ENCODE measurements around the gene HES6.
A peak's percentile ranks its signal among the peaks of the same experiment; 100 is the strongest.

Gene HES6

GRCh38 chr2:238239863-238240756 lies at the start of gene HES6:
Gene HES6 (minus strand): TSS chr2:238240038. CDS start chr2:238239905, 133 bp downstream.
- peak; percentile 55 to 66 for DNase-seq (ENCODE audit: extremely low read depth in 1 of 2, low read depth in 1 of 2)

GRCh38 chr2:238289574-238289973 lies 49.7 kb upstream of the HES6 start:
- no peak for DNase-seq (ENCODE audit: extremely low read depth in 1 of 2, low read depth in 1 of 2)

GRCh38 chr2:238288650-238289573 lies 49.1 kb upstream of the HES6 start:
- DNase-seq (ENCODE audit: extremely low read depth in 1 of 2, low read depth in 1 of 2): peak; percentile 91 to 94

GRCh38 chr2:238287737-238288649 lies 48.2 kb upstream of the HES6 start, which contains the start of gene PER2:
Gene PER2 (minus strand): TSS chr2:238288610. CDS start chr2:238277936, 10,674 bp downstream.
- DNase-seq (ENCODE audit: extremely low read depth in 1 of 2, low read depth in 1 of 2): peak in 1 of 2 donors; percentile 20

GRCh38 chr2:238286987-238287736 lies 47.3 kb upstream of the HES6 start:
- DNase-seq (ENCODE audit: extremely low read depth in 1 of 2, low read depth in 1 of 2): peak in 1 of 2 donors; percentile 25

GRCh38 chr2:238286551-238286950 lies 46.7 kb upstream of the HES6 start:
- DNase-seq (ENCODE audit: extremely low read depth in 1 of 2, low read depth in 1 of 2): no peak

GRCh38 chr2:238286095-238286494 lies 46.3 kb upstream of the HES6 start:
- no peak for DNase-seq (ENCODE audit: extremely low read depth in 1 of 2, low read depth in 1 of 2)

GRCh38 chr2:238285653-238286082 lies 45.8 kb upstream of the HES6 start:
- DNase-seq (ENCODE audit: extremely low read depth in 1 of 2, low read depth in 1 of 2): no peak

GRCh38 chr2:238284802-238285515 lies 45.1 kb upstream of the HES6 start:
- DNase-seq (ENCODE audit: extremely low read depth in 1 of 2, low read depth in 1 of 2): no peak

- DNase-seq (ENCODE audit: extremely low read depth in 1 of 2, low read depth in 1 of 2): no peak
Observed at GRCh38 chr2:238282861-238283738, 43.3 kb upstream of the HES6 start.

GRCh38 chr2:238281826-238282480 lies 42.1 kb upstream of the HES6 start:
- no peak for DNase-seq (ENCODE audit: extremely low read depth in 1 of 2, low read depth in 1 of 2)

GRCh38 chr2:238280083-238280825 lies 40.4 kb upstream of the HES6 start:
- no peak for DNase-seq (ENCODE audit: extremely low read depth in 1 of 2, low read depth in 1 of 2)

GRCh38 chr2:238279324-238279682 lies 39.5 kb upstream of the HES6 start:
- no peak for DNase-seq (ENCODE audit: extremely low read depth in 1 of 2, low read depth in 1 of 2)

- no peak for DNase-seq (ENCODE audit: extremely low read depth in 1 of 2, low read depth in 1 of 2)
Observed at GRCh38 chr2:238278626-238279323, 38.9 kb upstream of the HES6 start.

- DNase-seq (ENCODE audit: extremely low read depth in 1 of 2, low read depth in 1 of 2): no peak
Observed at GRCh38 chr2:238277695-238278094, 37.9 kb upstream of the HES6 start.

GRCh38 chr2:238274152-238274865 lies 34.5 kb upstream of the HES6 start:
- no peak for DNase-seq (ENCODE audit: extremely low read depth in 1 of 2, low read depth in 1 of 2)
